ENCODE data around the gene GM2A. TPM values are rescaled to one million over a fixed set of nuclear protein-coding genes. Genes with fewer than 3 reads are reported as not detected.
"Not testable (repeated sequence)": the region's sequence is repeated elsewhere in the genome, so short reads cannot be mapped to it uniquely, and the experiment has no call there.

The GM2A gene
- total RNA-seq, 1 experiment from 2014 or later = 36.2 TPM

DNA sequence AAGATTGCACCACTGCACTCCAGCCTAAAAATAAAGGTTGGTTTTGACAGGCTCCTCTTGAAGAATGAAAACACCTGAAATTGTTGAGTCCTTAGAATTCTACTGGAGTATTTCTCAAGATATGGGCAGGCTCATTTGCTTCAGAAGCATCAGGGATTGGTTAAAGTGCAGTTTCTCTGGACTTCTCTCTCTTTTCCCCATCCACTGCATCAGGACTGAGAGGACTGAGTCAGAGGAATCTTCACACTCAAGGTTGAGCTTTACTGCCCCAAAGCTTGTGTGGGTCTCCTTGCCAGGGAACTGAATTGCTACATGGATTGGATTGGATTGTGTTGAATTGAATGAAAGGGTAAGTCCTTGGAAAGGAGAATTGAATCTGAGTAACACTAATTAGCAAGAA lies 21.6 kb upstream of the GM2A start (continued):
- TF ChIP-seq, protein P1, sequence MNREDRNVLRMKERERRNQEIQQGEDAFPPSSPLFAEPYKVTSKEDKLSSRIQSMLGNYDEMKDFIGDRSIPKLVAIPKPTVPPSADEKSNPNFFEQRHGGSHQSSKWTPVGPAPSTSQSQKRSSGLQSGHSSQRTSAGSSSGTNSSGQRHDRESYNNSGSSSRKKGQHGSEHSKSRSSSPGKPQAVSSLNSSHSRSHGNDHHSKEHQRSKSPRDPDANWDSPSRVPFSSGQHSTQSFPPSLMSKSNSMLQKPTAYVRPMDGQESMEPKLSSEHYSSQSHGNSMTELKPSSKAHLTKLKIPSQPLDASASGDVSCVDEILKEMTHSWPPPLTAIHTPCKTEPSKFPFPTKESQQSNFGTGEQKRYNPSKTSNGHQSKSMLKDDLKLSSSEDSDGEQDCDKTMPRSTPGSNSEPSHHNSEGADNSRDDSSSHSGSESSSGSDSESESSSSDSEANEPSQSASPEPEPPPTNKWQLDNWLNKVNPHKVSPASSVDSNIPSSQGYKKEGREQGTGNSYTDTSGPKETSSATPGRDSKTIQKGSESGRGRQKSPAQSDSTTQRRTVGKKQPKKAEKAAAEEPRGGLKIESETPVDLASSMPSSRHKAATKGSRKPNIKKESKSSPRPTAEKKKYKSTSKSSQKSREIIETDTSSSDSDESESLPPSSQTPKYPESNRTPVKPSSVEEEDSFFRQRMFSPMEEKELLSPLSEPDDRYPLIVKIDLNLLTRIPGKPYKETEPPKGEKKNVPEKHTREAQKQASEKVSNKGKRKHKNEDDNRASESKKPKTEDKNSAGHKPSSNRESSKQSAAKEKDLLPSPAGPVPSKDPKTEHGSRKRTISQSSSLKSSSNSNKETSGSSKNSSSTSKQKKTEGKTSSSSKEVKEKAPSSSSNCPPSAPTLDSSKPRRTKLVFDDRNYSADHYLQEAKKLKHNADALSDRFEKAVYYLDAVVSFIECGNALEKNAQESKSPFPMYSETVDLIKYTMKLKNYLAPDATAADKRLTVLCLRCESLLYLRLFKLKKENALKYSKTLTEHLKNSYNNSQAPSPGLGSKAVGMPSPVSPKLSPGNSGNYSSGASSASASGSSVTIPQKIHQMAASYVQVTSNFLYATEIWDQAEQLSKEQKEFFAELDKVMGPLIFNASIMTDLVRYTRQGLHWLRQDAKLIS (CRISPR knock-in tag; IDR thresholded peaks at IDR 0.05; ENCODE audit: borderline replicate concordance) = no peak
- TF ChIP-seq, protein P2, sequence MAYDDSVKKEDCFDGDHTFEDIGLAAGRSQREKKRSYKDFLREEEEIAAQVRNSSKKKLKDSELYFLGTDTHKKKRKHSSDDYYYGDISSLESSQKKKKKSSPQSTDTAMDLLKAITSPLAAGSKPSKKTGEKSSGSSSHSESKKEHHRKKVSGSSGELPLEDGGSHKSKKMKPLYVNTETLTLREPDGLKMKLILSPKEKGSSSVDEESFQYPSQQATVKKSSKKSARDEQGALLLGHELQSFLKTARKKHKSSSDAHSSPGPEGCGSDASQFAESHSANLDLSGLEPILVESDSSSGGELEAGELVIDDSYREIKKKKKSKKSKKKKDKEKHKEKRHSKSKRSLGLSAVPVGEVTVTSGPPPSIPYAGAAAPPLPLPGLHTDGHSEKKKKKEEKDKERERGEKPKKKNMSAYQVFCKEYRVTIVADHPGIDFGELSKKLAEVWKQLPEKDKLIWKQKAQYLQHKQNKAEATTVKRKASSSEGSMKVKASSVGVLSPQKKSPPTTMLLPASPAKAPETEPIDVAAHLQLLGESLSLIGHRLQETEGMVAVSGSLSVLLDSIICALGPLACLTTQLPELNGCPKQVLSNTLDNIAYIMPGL (CRISPR knock-in tag; IDR thresholded peaks at IDR 0.05) = no peak
- TF ChIP-seq HMGA2 (CRISPR knock-in tag; IDR thresholded peaks at IDR 0.05) = no peak
- no peak for TF ChIP-seq ZBTB21 (CRISPR knock-in tag; IDR thresholded peaks at IDR 0.05; ENCODE audit: borderline replicate concordance)
- no peak for TF ChIP-seq ZNF317 (CRISPR knock-in tag; IDR thresholded peaks at IDR 0.05; ENCODE audit: borderline replicate concordance, low read depth)
- no peak for TF ChIP-seq RORB (CRISPR knock-in tag; IDR thresholded peaks at IDR 0.05)
- TF ChIP-seq SOX15 (CRISPR knock-in tag; IDR thresholded peaks at IDR 0.05) = no peak

- H3K4me3 Mint-ChIP-seq = no peak overlapping the region
- TF ChIP-seq ZNF317 (CRISPR knock-in tag; IDR thresholded peaks at IDR 0.05; ENCODE audit: borderline replicate concordance, low read depth) = no peak
- TF ChIP-seq NR2C2 (CRISPR knock-in tag; IDR thresholded peaks at IDR 0.05) = no peak
- TF ChIP-seq STAT6 (CRISPR knock-in tag; conservative IDR thresholded peaks at IDR 0.05; ENCODE audit: low read depth) = no peak
- no peak for TF ChIP-seq NR1H2 (CRISPR knock-in tag; IDR thresholded peaks at IDR 0.05)
- ATAC-seq (no peak), DNase-seq (ENCODE audit: low spot score) (no peak)
- H3K36me3 Mint-ChIP-seq = no peaks in the 10 kb centered on the region
- H3K27ac Mint-ChIP-seq = no peak overlapping the region
- POLR2A ChIA-PET = no interaction called here
- peaks cover 11% of the 10 kb centered on the region for H3K4me1 Mint-ChIP-seq
- H3K27me3 Mint-ChIP-seq (ENCODE audit: low read depth) = no peaks in the 10 kb centered on the region
- CTCF ChIA-PET = interaction anchor here (1.3 to 1.9 kb wide), 2 partner anchors 9 to 107 kb away, joined by 4 to 11 read pairs; partner anchors contain the start of gene CCDC69
- H3K9me3 Mint-ChIP-seq = no peaks in the 10 kb centered on the region
Observed at GRCh38 chr5:151233616-151234085, 19.3 kb upstream of the GM2A start.

DNA sequence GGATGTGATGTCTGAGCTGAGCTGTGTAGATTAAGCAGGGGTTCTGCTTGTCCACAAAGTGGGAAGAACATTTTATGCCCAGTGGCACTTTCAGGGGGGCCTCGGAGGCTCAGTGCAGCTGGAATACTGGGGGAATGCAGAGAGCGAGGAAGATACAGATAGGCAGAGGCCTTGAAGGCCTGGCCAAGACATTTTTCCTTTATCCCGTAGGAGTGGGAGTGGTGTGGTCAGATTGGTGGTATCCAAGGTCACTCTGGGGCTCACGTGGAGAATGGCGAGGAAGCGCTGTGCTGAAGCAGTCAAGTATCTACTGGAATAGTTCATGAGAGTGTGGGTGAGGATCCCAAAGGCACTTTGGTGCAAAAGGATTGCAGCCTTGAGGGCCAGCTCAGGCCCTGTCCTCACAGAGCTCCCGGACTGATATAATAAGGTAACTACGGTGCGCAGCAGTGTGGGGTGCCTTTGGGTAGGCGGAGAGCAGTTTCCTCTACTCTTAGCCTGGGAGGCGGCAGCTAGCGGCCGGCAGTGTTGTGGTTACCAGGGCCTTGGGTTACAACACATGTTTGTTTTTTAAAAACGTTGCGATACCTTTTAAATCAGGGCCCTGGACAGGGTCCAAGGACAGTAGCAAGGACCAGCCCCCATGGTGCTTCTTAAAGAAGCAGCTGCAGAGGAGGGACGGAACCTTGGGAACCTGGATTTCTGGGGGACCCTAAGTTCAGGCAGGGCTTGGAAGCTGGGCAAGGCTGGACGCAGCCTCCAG lies 18.3 kb upstream of the GM2A start:
- CTCF ChIA-PET = interaction anchor here (0.6 to 1.9 kb wide), 7 partner anchors 10 to 417 kb away, joined by 3 to 11 read pairs (median 3); partner anchors contain the start of gene CCDC69
- no peaks in the 10 kb centered on the region for H3K9me3 Mint-ChIP-seq

GRCh38 chr5:151235239-151235571 lies 17.8 kb upstream of the GM2A start:
- H3K27me3 Mint-ChIP-seq (ENCODE audit: low read depth); H3K36me3 Mint-ChIP-seq; DNase-seq (ENCODE audit: low spot score); POLR2A ChIA-PET; ATAC-seq; H3K27ac Mint-ChIP-seq; H3K9me3 Mint-ChIP-seq; H3K4me3 Mint-ChIP-seq: not testable (repeated sequence)
- H3K4me1 Mint-ChIP-seq = peaks cover 18% of the 10 kb centered on the region
- CTCF ChIA-PET = interaction anchor here (0.6 to 1.9 kb wide), 6 partner anchors 65 to 417 kb away, joined by 3 to 11 read pairs (median 3); no protein-coding TSS in a partner anchor

More for the DNA sequence above, 18.3 kb upstream of the GM2A start:
- TF ChIP-seq GABPB1 (CRISPR knock-in tag; IDR thresholded peaks at IDR 0.05) = peak; percentile 58; the same call in 1 of the 2 replicates
- no peak for TF ChIP-seq CREM (CRISPR knock-in tag; IDR thresholded peaks at IDR 0.05)
- ATAC-seq (no peak), DNase-seq (ENCODE audit: low spot score) (no peak)
- Mint-ChIP-seq H3K36me3 (no peaks in the 10 kb centered on the region), H3K27me3 (ENCODE audit: low read depth) (no peaks in the 10 kb centered on the region), H3K4me1 (peaks cover 18% of the 10 kb centered on the region), H3K4me3 (no peak overlapping the region), H3K27ac (no peak overlapping the region)
- POLR2A ChIA-PET = interaction anchor here (0.6 kb wide), 1 partner anchor 18 kb away, joined by 3 read pairs; no protein-coding TSS in a partner anchor
